T47D (cell line): ENCODE results near the gene SBK1.

Experiments
- DNase-seq, 2 experiments: peaks; one replicate each; pipeline versions ENCODE4 v3.0.0 to v3.0.0-alpha.2; 2011 to 2012; ENCODE audit warnings: low read depth in 1 of 2, low spot score in 1 of 2
- JUND ChIP-seq: IDR thresholded peaks from 2 replicates; pipeline ENCODE4 v1.6.1; 2012; ENCODE audit warnings: low read depth
- in situ Hi-C: cut with HindIII; loops from 2 replicates; pipeline ENCODE4 v1.10.0; 2016; ENCODE audit warnings: low sequenced_read_pairs, low pct_unique_long_range_greater_than_20kb

SBK1 gene

DNA sequence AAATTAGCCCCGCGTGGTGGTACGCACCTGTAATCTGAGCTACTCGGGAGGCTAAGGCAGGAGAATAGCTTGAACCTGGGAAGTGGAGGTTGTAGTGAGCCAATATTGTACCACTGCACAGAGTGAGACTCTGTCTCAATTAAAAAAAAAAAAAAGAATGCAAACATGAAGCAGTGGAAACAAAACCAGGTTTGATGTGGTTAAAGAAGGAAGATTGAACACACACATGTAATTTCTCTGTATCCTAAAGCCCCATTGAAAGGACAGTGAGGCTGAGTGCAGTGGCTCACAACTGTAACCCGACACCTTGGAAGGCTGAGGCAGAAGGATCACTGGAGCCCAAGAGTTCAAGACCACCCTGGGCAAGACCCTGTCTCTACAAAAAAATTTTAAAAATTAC, 26.5 kb upstream of the SBK1 start:
- DNase-seq, result no peak
- in situ Hi-C loops, result no loop called here
- TF ChIP-seq JUND, result no peak

DNA sequence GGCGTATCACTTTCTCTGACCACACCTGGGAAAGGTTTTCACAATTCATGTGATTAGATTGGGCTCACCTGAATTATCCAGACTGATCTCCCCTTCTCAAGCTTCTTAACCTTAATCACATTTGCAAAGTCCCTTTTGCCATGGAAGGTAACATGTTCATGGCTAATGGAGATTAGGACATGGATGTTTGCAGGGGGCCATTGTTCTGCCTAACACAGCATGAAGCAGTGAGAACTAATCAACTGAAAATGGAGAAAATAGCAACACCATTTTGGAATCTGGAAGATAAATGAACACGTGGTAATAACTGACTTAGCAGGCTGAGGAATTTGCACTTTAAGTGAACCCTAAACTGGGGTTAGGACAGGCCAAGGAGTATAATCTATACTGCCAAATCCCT, 25.0 kb upstream of the SBK1 start:
- TF ChIP-seq JUND, result no peak
- DNase-seq, result no peak
- in situ Hi-C loops, result no loop called here

DNA sequence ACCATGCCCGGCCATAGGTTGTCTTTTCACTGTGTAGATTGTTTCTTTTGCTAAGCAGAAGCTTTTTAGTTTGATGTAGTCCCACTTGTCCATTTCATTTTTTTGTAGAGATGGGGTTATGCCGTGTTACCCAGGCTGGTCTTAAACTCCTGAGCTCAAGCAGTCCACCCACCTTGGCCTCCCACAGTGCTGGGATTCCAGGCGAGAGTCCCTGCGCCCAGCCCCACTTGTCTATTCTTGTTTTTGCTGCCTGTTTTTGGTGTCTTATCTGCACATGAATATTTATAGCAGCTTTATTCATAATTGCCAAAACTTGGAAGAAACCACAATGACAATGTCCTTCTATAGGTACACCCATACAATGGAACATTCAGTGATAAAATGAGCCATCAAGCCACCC, 18.8 kb upstream of the SBK1 start:
- TF ChIP-seq JUND, result no peak
- in situ Hi-C loops, result no loop called here
- DNase-seq, result no peak

DNA sequence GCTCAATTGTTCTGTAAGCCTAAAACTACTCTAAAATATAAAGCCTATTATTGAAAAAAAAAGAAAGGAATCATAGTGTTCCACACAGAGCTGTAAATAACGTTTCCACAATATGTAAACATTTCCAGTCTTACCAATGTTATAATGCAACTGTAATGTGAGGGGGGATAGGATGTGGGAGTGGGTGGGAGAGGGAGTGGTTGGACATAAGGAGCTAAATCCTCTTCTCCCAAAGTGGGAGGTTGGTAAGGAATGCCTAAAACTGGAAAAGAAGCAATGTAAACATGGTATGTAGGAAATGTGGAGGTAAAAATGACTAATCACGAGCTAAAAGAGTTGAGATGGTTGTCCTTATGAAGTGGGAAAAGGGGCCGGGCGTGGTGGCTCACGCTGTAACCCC, 17.6 kb upstream of the SBK1 start:
- no peak for TF ChIP-seq JUND
- no peak for DNase-seq
- in situ Hi-C loops, result no loop called here

DNA sequence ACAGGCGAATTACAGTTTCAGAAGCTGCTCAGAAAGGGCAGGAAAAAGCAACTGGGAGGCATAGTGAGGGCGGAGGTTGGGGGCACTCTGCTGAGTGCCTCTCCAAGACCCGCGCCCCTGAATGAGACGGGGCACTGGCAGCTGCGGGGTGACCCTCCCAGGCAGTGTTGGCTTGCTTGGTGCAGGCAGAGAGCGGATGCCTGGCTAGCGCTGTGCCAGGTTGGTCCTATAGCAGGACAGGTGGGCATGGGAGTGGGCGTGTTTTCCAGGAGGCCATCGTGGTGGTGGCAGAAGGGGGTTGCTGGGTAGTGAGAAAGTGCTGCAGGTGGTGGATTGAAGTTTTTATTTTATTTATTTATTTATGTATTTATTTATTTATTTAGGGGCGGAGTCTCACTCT, 16.0 kb upstream of the SBK1 start:
- in situ Hi-C loops, result no loop called here
- TF ChIP-seq JUND, result no peak
- no peak for DNase-seq

DNA sequence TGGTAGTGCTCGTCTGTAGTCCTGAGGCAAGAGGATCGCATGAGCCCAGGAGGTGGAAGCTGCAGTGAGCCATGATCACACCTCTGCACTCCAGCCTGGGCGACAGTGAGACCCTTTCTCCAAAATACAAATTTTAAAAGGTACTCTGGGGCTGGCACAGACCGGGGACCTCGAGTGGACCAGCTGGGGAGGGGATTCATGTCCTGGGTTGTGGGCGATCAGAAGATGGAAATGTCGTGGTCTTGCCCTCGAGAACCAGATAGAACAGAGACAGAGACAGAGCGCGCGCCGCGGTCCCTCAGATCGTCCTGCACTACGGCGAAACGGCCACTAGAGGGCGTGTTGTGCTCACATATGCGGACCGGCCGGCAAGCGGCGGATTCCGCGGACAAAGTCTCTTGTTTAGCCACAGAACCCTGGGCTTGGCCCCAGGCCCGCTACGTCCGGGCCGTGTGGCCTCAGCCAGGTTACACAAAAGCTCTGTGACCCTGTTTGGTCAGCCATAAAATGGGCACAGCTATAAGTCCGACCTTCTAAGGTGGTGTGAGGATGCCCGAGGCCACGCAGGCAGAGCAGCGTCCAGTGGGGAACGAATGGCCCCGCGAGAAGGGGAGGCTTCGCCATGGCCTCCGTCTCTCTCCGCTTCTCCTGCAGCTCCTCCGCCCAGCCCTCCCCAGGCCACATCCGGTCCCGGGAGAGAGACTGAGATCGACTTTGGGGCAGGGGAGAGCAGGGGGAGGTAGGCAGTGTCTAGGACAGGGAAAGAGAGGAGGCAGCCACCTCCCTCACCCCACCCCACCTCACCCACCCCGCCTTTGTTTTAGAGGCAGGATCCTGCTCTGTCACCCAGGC, 14.6 kb upstream of the SBK1 start:
- in situ Hi-C loops, result no loop called here
- TF ChIP-seq JUND, result no peak
- peak; percentile 58 to 82 for DNase-seq

DNA sequence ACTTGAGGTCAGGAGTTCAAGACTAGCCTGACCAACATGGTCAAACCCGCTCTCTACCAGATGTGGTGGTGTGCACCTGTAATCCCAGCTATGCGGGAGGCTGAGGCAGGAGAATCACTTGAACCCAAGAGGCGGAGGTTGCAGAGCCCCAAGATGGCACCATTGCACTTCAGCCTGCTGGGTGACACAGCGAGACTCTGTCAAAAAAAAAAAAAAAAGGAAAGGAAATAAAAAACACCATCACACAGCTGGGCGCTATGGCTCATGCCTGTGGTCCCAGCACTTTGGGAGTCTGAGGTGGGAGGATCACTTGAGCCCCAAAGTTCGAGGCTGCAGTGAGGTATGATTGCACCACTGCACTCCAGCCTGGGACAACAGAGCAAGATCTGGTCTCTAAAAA, 13.3 kb upstream of the SBK1 start:
- in situ Hi-C loops, result no loop called here
- TF ChIP-seq JUND, result no peak
- no peak for DNase-seq

DNA sequence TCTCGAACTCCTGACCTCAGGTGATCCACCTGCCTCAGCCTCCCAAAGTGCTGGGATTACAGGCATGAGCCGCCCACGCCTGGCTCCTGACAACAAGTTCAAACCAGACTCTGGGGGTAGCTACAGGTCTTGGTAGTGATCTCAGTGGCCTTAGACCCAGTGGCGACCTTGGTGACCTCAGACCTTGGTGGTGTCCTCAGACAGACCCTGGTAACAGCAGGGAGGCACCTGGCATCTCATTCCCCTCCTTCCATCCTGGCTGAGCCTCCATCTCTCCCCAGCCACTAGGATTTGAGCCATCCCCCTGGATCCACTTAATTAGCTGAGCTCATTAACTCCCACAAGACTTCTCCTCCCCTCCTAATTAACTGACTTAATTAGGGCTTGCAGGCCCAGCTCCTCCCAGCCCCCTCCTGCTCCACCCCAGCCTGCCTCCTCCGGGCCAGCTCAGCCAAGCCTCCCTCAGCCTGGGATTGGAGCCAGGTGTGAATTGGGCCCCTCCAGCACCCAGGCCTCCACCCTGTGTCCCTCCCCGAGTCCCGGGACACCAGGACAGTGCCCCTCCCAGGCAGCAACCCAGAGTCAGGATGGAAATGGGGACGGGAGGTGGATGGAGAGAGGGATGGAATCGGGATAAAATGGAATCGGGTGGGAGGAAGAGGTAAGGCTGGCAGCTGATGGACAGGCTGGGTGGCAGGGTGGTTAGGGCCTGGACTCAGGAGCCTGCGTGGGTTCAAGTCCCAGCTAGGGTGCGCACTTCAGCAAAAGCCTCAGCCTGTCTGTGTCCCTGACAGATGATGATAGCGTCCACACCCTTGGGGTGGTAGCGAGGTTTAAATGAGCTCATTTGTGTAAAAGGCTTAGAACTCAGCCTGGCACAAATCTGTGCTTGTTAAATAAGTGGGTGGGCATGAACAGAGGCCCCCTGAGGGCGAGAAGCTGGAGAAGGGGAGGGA, 11.2 kb upstream of the SBK1 start:
- in situ Hi-C loops, result no loop called here
- no peak for TF ChIP-seq JUND

DNA sequence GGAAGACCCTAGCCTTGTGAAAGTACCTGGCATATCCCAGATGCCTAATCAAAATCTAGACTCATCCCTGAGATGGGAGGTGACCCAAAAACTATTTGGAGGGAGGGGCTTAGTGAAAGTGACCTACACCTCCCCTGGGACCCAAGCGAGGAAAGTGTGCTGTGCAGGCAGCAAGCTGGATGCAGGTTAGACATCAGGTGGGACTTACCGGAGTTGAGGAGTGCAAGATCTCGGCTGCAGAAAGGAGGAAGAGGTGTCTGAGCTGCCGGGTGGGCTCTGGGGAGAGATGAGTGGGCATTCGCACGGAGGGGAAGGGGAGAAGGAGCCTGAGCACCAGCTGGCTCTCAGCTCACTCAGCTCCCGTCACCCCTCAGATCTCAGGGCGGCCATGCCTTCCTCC, 10.3 kb upstream of the SBK1 start:
- no peak for DNase-seq
- TF ChIP-seq JUND, result no peak
- in situ Hi-C loops, result no loop called here

More for the DNA sequence above, 11.2 kb upstream of the SBK1 start:
- DNase-seq, result no peak

DNA sequence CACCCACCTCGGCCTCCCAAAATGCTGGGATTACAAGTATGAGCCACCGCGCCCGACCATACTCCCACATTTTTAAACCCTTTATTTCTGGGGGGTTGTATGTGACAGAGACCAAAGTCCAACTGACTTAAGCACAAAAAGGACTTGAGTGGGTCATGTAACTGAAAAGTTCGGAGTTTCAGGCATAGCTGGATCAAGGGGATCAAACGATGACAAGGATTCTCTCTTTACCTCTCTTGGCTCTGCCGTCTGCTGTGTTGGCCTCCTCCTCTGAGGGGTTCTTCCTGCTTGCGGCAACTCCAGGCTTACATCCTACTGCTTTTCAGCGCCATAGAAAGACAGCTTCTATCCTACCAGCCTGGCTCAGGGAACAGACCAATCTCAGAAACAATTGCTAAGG, 9.2 kb upstream of the SBK1 start:
- no peak for DNase-seq
- no peak for TF ChIP-seq JUND
- in situ Hi-C loops, result no loop called here

DNA sequence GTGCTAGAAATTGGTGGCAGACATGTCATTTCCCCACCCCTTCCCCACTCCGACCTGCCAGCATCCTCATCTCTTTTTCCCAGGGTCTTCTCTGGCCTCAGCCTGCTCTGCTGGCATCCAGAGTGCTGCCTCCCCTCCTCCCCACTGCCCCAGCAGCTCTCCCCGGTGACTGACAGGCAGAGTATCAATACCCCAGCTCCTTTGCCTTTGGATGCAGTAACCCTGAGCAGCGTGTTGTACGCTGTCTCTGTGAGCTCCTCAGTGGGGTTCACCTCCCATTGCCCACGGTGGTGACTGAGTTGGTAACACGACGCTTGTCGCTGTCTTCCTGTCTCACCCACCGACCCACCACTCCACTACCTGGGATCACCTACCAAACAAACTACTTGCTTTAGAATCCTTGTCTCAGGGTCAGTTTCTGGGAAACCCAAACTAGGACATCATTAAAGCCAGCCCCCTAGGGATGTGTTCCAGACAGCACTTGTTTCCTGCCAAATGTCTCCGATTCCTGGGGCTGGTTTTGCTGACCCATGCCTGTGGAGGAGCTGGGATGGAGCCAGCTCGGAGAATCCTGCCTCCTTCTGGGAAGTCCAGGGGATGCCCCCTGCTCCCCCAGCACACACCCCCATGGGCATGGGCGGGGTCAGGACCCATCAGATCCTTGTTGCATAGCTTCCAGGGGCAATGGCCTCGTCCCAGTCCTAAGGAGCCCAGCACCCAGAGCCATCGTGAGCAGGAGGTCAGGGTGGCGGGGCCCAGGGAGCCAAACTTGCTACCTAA, 8.3 kb upstream of the SBK1 start:
- in situ Hi-C loops, result no loop called here
- DNase-seq, result no peak
- no peak for TF ChIP-seq JUND

DNA sequence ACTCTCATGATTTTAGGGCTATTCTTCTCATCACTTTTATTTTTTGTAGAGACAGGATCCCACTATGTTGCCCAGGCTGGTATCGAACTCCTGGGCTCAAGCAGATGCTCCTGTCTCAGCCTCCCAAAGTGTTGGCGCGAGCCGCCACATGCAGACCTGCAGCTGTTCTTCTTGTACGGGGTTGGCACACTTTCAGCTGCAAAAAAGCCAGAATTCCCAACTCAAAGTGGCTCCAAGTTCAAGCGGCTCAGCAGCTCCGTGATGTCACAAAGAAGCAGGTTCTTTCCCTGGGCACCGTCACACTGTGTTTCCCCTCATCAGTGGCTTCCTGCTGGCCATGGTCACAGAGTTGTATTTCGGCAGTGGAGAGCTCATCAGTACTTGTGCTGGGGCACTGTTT, 6.7 kb upstream of the SBK1 start:
- no peak for DNase-seq
- no peak for TF ChIP-seq JUND
- in situ Hi-C loops, result no loop called here
